H9 (cell line): ENCODE measurements around the gene TAF8. TPM values are rescaled to one million over a fixed set of nuclear protein-coding genes. Genes with fewer than 3 reads are reported as not detected.

Source experiments
- DNase-seq: peaks from one replicate; pipeline ENCODE4 v3.0.0-alpha.2; 2017
- H2AFZ ChIP-seq: one replicate; pipeline ENCODE4 v1.6.1; 2013; ENCODE audit warnings: mild to moderate bottlenecking, low read length, control low read depth, moderate library complexity
- H2AK5ac ChIP-seq: 2 replicates; pipeline ENCODE4 v1.6.1; 2013; ENCODE audit warnings: low read length, control low read depth, mixed read lengths; ENCODE audit not compliant: insufficient read length
- H2BK120ac ChIP-seq: one replicate; pipeline ENCODE4 v1.6.1; 2013; ENCODE audit warnings: low read depth, mild to moderate bottlenecking, low read length, control low read depth, inconsistent platforms; ENCODE audit not compliant: poor library complexity, severe bottlenecking
- H2BK12ac ChIP-seq: 2 replicates; pipeline ENCODE4 v1.6.1; 2013; ENCODE audit warnings: low read length, control low read depth, mixed read lengths, low read depth; ENCODE audit not compliant: insufficient read length
- H2BK15ac ChIP-seq: 2 replicates; pipeline ENCODE4 v1.6.1; 2013; ENCODE audit warnings: low read depth, low read length, control low read depth
- H2BK20ac ChIP-seq: one replicate; pipeline ENCODE4 v1.6.1; 2013; ENCODE audit warnings: low read depth, mild to moderate bottlenecking, low read length, control low read depth, inconsistent platforms; ENCODE audit not compliant: poor library complexity, severe bottlenecking
- H2BK5ac ChIP-seq: 2 replicates; pipeline ENCODE4 v1.6.1; 2013; ENCODE audit warnings: low read length, control low read depth, mixed read lengths; ENCODE audit not compliant: insufficient read length
- H3K14ac ChIP-seq: 2 replicates; pipeline ENCODE4 v1.6.1; 2013; ENCODE audit warnings: low read length, control low read depth; ENCODE audit not compliant: insufficient read depth
- H3K18ac ChIP-seq: 2 replicates; pipeline ENCODE4 v1.6.1; 2013; ENCODE audit warnings: low read depth, mild to moderate bottlenecking, mixed read lengths, low read length, control low read depth; ENCODE audit not compliant: insufficient read length
- H3K23ac ChIP-seq: 2 replicates; pipeline ENCODE4 v1.6.1; 2013; ENCODE audit warnings: low read length, control low read depth, mixed read lengths, low read depth; ENCODE audit not compliant: insufficient read length
- H3K23me2 ChIP-seq: 2 replicates; pipeline ENCODE4 v1.6.1; 2013; ENCODE audit warnings: low read depth, mild to moderate bottlenecking, mixed read lengths, low read length, control low read depth; ENCODE audit not compliant: insufficient read length, poor library complexity, severe bottlenecking
- H3K27ac ChIP-seq: 2 replicates; pipeline ENCODE4 v1.5.1; 2013; ENCODE audit warnings: low read length, control low read depth, mixed read lengths, low read depth; ENCODE audit not compliant: insufficient read length
- H3K27me3 ChIP-seq: 2 replicates; pipeline ENCODE4 v1.6.1; 2013; ENCODE audit warnings: low read length, control low read depth, inconsistent platforms; ENCODE audit not compliant: insufficient read depth
- H3K4ac ChIP-seq: 2 replicates; pipeline ENCODE4 v1.6.1; 2013; ENCODE audit warnings: low read depth, mild to moderate bottlenecking, control low read depth, inconsistent platforms, low read length, moderate library complexity
- H3K4me1 ChIP-seq: 2 replicates; pipeline ENCODE4 v1.6.1; 2013; ENCODE audit warnings: low read length, control low read depth, inconsistent platforms; ENCODE audit not compliant: insufficient read depth
- H3K4me2 ChIP-seq: 2 replicates; pipeline ENCODE4 v1.6.1; 2013; ENCODE audit warnings: low read length, control low read depth, mixed read lengths; ENCODE audit not compliant: insufficient read length, insufficient read depth
- H3K56ac ChIP-seq: 2 replicates; pipeline ENCODE4 v1.6.1; 2013; ENCODE audit warnings: low read depth, mild to moderate bottlenecking, mixed read lengths, low read length, control low read depth; ENCODE audit not compliant: insufficient read length
- H3K79me1 ChIP-seq: 2 replicates; pipeline ENCODE4 v1.6.1; 2013; ENCODE audit warnings: low read depth, mild to moderate bottlenecking, moderate library complexity, low read length, control low read depth, inconsistent platforms; ENCODE audit not compliant: insufficient read depth, poor library complexity, severe bottlenecking
- H3K79me2 ChIP-seq: 2 replicates; pipeline ENCODE4 v1.6.1; 2013; ENCODE audit warnings: low read length, control low read depth, inconsistent platforms; ENCODE audit not compliant: insufficient read depth
- H3K9ac ChIP-seq: 2 replicates; pipeline ENCODE4 v1.6.1; 2013; ENCODE audit warnings: low read length, control low read depth, mixed read lengths; ENCODE audit not compliant: insufficient read length; ENCODE audit errors: extremely low read depth
- H3K9me3 ChIP-seq: one replicate; pipeline ENCODE4 v1.6.1; 2013; ENCODE audit warnings: low read depth, low read length, inconsistent platforms; ENCODE audit not compliant: control insufficient read depth
- H3T11ph ChIP-seq: one replicate; pipeline ENCODE4 v1.6.1; 2013; ENCODE audit warnings: mild to moderate bottlenecking, low read length, control low read depth, inconsistent platforms
- H4K20me1 ChIP-seq: one replicate; pipeline ENCODE4 v1.6.1; 2013; ENCODE audit not compliant: control insufficient read depth, insufficient read length, insufficient read depth
- H4K5ac ChIP-seq: 2 replicates; pipeline ENCODE4 v1.6.1; 2013; ENCODE audit warnings: low read depth, mild to moderate bottlenecking, mixed read lengths, low read length, control low read depth; ENCODE audit not compliant: insufficient read length
- H4K8ac ChIP-seq: replicated peaks from 2 replicates; pipeline ENCODE4 v1.6.1; 2013; ENCODE audit warnings: low read length, control low read depth, mixed read lengths, low read depth; ENCODE audit not compliant: insufficient read length
- H4K91ac ChIP-seq: 2 replicates; pipeline ENCODE4 v1.6.1; 2013; ENCODE audit warnings: low read depth, mild to moderate bottlenecking, moderate library complexity, mixed read lengths, low read length, control low read depth; ENCODE audit not compliant: insufficient read length
- H3K27ac Mint-ChIP-seq, 3 experiments: 2 replicates in 2 of 3; 3 replicates in 1 of 3; pipeline ENCODE4 v1.8.0; 2020 to 2021; ENCODE audit warnings: mixed read lengths in 3 of 3, mild to moderate bottlenecking in 1 of 3, moderate library complexity in 1 of 3
- H3K27me3 Mint-ChIP-seq: 2 replicates; pipeline ENCODE4 v1.8.0; 2021; ENCODE audit warnings: low read depth, mild to moderate bottlenecking, moderate library complexity, mixed read lengths
- H3K36me3 Mint-ChIP-seq, 3 experiments: 2 replicates in 2 of 3; 3 replicates in 1 of 3; pipeline ENCODE4 v1.8.0; 2020 to 2021; ENCODE audit warnings: low read depth in 3 of 3, mixed read lengths in 3 of 3; ENCODE audit not compliant: insufficient read depth in 1 of 3
- H3K4me1 Mint-ChIP-seq, 2 experiments: 2 replicates each; pipeline ENCODE4 v1.8.0; 2020; ENCODE audit warnings: mixed read lengths in 2 of 2
- H3K4me3 Mint-ChIP-seq, 2 experiments: 2 replicates in 1 of 2; 3 replicates in 1 of 2; pipeline ENCODE4 v1.8.0; 2020 to 2021; ENCODE audit warnings: mild to moderate bottlenecking in 2 of 2, mixed read lengths in 2 of 2, moderate library complexity in 1 of 2
- H3K9me3 Mint-ChIP-seq, 2 experiments: 2 replicates in 1 of 2; 3 replicates in 1 of 2; pipeline ENCODE4 v1.8.0; 2020; ENCODE audit warnings: mild to moderate bottlenecking in 2 of 2, mixed read lengths in 2 of 2, moderate library complexity in 1 of 2
- WGBS: extraction: QIAGEN DNeasy Blood & Tissue Kit; methylation state at CpG from one replicate; pipeline ENCODE4 v1.1.7; 2013; ENCODE audit warnings: missing lambda C conversion rate, low lambda C conversion rate, mixed read lengths; ENCODE audit not compliant: insufficient read length; ENCODE audit errors: extremely low coverage; 5-methylcytosine and 5-hydroxymethylcytosine counted together
- total RNA-seq: library from RNA; stranded (reverse); gene quantifications from 2 replicates; pipeline ENCODE4 v1.2.1, GENCODE V29; 2021
- TF ChIP-seq, protein P1 (sequence below): fragments of 200-600 bp; sonication (generic); conservative IDR thresholded peaks from 3 replicates; pipeline ENCODE4 v1.8.0; 2021; ENCODE audit warnings: antibody characterized with exemption, mild to moderate bottlenecking

The TAF8 gene
- total RNA-seq, 1 experiment from 2014 or later = 30.4 TPM

DNA sequence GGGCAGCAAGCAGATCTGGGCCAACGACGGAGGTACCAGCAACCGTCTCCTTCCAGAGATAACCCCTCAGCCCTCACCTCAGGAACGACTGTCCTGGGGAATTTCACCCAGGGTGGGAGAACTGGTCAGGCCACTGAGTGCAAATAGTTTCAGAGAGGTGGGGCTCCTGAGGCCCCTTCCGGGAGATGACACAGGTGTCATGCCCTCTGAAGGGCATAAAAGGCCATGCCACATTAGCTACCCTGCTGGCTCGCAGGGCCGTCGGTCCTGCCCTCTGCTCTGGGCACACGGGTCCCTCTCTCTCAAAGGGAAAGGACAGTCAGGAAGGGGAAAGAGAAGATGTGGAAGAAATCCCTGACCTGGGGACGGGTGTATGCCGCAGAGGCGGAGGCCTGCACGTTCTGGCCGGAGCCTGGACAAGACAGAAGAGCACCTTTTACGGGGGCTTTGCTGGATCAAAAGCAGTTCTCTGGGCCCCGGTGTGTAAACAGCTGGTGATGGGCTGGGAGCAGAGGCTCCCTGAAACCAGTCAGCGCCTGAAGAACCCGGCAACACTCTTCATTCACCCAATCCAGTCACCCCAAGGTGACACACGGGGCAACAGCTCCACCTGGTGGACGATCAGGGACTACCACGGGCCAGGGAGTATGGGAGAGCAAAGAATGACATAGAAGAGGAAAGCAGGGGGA lies 6.4 kb upstream of the TAF8 start:
- peak; percentile 91 for DNase-seq
- Histone ChIP-seq H2BK20ac (no peak overlapping the region), H3K9ac (no peak overlapping the region), H2BK5ac (no peak overlapping the region), H3K56ac (no peak overlapping the region), H4K91ac (no peak overlapping the region), H2BK120ac (no peak overlapping the region), H2BK12ac (no peak overlapping the region), H4K5ac (no peak overlapping the region), H3K23me2 (peaks cover 8% of the 10 kb centered on the region), H3K4ac (no peak overlapping the region), H3K4me2 (no peak overlapping the region), H3T11ph (no peak overlapping the region), H3K9me3 (no peaks in the 10 kb centered on the region), H3K14ac (no peak overlapping the region), H2AFZ (no peak overlapping the region), H3K79me2 (no peaks in the 10 kb centered on the region), H3K18ac (no peak overlapping the region), H3K4me1 (peaks cover 3% of the 10 kb centered on the region; the same call in 1 of the 2 replicates), H3K27me3 (peaks cover 40% of the 10 kb centered on the region), H4K8ac (no peak overlapping the region), H4K20me1 (peaks cover 2% of the 10 kb centered on the region), H2AK5ac (no peak overlapping the region), H2BK15ac (no peak overlapping the region), H3K23ac (no peak overlapping the region), H3K79me1 (no peaks in the 10 kb centered on the region), H3K27ac (no peak overlapping the region)
- H3K4me1 Mint-ChIP-seq = peaks cover 42 to 55% of the 10 kb centered on the region in 2 experiments
- H3K27ac Mint-ChIP-seq = peak overlapping the region in 1 of 3 experiments; percentile 22; a peak in 1 of 7 replicates
- no peaks in the 10 kb centered on the region; a peak in 2 of 7 replicates for H3K36me3 Mint-ChIP-seq
- no peaks in the 10 kb centered on the region; a peak in 1 of 5 replicates for H3K9me3 Mint-ChIP-seq
- TF ChIP-seq, protein P1, sequence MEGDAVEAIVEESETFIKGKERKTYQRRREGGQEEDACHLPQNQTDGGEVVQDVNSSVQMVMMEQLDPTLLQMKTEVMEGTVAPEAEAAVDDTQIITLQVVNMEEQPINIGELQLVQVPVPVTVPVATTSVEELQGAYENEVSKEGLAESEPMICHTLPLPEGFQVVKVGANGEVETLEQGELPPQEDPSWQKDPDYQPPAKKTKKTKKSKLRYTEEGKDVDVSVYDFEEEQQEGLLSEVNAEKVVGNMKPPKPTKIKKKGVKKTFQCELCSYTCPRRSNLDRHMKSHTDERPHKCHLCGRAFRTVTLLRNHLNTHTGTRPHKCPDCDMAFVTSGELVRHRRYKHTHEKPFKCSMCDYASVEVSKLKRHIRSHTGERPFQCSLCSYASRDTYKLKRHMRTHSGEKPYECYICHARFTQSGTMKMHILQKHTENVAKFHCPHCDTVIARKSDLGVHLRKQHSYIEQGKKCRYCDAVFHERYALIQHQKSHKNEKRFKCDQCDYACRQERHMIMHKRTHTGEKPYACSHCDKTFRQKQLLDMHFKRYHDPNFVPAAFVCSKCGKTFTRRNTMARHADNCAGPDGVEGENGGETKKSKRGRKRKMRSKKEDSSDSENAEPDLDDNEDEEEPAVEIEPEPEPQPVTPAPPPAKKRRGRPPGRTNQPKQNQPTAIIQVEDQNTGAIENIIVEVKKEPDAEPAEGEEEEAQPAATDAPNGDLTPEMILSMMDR = peak; percentile 99
- peaks cover 78% of the 10 kb centered on the region for H3K27me3 Mint-ChIP-seq
- peak overlapping the region in 1 of 2 experiments; percentile 47; a peak in 3 of 5 replicates for H3K4me3 Mint-ChIP-seq
- no CpG with 5 or more reads among the region's 21 CpGs for WGBS
